ENCODE measurements around the gene HSPA1B. TPM values are rescaled to one million over a fixed set of nuclear protein-coding genes. Genes with fewer than 3 reads are reported as not detected.
A peak's percentile ranks its signal among the peaks of the same experiment; 100 is the strongest.
"Not testable (repeated sequence)": the region's sequence is repeated elsewhere in the genome, so short reads cannot be mapped to it uniquely, and the experiment has no call there.

HSPA1B gene
- polyA plus RNA-seq, 4 donors = 16.5 to 130 (median 35.0) TPM

DNA sequence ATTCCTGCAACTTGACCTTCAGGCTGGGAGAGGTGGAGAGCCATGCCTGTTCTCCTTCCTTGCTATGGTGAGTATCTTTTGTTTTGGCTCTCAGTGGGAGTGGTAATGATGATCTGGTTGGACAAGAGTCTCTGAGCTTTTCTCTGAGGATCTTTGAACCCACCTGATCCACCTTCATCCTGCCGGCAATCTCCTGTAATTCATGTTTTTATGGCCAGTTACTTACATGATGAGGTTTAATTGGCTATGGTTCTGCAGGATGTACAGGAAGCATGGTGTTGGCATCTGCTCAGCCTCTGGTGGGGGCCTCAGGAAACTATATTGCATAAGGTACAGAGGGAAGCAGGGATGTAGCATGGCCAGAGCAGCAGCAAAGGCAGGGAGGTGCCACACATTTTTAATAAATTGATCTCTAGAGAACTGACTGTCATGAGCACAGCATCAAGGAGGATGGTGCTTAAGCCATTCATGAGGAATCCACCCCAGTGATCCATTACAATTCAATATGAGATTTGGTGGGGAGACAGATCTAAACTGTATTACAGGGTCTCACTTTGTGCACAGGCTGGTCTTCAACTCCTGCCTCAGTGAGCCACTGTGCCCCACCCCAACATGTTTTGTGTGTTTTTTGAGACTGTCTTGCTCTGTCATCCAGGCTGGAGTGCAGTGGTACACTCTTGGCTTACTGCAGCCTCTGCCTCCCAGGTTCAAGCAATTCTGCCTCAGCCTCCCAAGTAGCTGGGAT is 10.0 kb downstream of the HSPA1B start:
- Histone ChIP-seq H3K4me3 (ENCODE audit: low read depth in 1 of 3, low read length in 3 of 3) (peak overlapping the region in 2 of 3 donors; percentile 13 to 96), H3K27me3 (ENCODE audit: control insufficient read depth in 3 of 3, insufficient read depth in 3 of 3, low read length in 3 of 3) (no peaks in the 10 kb centered on the region), H3K36me3 (ENCODE audit: control insufficient read depth in 3 of 3, insufficient read depth in 2 of 3, low read depth in 1 of 3, low read length in 3 of 3) (peaks cover 11 to 54% (median 15%) of the 10 kb centered on the region in 3 donors), H3K4me1 (ENCODE audit: control insufficient read depth in 3 of 3, insufficient read depth in 2 of 3, low read depth in 1 of 3, low read length in 2 of 3) (peaks cover 4 to 33% (median 11%) of the 10 kb centered on the region in 3 donors), H3K27ac (ENCODE audit: low read depth in 1 of 3, low read length in 2 of 3) (peak overlapping the region; percentile 24 to 88 (median 80)), H3K9me3 (ENCODE audit: control insufficient read depth in 2 of 2, insufficient read depth in 1 of 2, low read depth in 1 of 2, low read length in 1 of 2) (no peaks in the 10 kb centered on the region)
- FAIRE-seq (no peak), DNase-seq (peak; percentile 64 to 75)
- 7 to 23% (median 10%) methylated on average over 1 of the region's 1 CpG for WGBS, 3 donors

DNA sequence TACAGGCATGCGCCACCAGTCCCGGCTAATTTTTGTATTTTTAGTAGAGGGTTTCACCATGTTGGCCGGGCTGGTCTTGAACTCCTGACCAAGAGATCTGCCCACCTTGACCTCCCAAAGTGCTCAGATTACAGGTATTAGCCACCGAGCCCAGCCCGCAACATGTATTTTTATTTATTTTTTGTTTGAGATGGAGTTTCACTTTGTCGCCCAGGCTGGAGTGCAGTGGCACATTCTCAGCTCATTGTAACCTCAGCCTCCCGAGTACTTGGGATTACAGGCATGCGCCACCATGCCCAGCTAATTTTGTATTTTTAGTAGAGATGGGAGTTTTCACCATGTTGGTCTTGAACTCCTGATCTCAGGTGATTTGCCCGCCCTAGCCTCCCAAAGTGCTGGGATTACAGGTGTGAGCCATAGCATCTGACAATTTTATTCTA is 10.6 kb downstream of the HSPA1B start:
- peak overlapping the region in 1 of 3 donors; percentile 80 for H3K27ac ChIP-seq (ENCODE audit: low read depth in 1 of 3, low read length in 2 of 3)
- H3K27me3 ChIP-seq (ENCODE audit: control insufficient read depth in 3 of 3, insufficient read depth in 3 of 3, low read length in 3 of 3); H3K9me3 ChIP-seq (ENCODE audit: control insufficient read depth in 2 of 2, insufficient read depth in 1 of 2, low read depth in 1 of 2, low read length in 1 of 2); FAIRE-seq; H3K4me3 ChIP-seq (ENCODE audit: low read depth in 1 of 3, low read length in 3 of 3); DNase-seq: not testable (repeated sequence)
- peaks cover 4 to 28% (median 11%) of the 10 kb centered on the region in 3 donors for H3K4me1 ChIP-seq (ENCODE audit: control insufficient read depth in 3 of 3, insufficient read depth in 2 of 3, low read depth in 1 of 3, low read length in 2 of 3)
- 69 to 79% (median 75%) methylated on average over 9 of the region's 9 CpGs for WGBS, 3 donors
- peaks cover 11 to 52% (median 15%) of the 10 kb centered on the region in 3 donors for H3K36me3 ChIP-seq (ENCODE audit: control insufficient read depth in 3 of 3, insufficient read depth in 2 of 3, low read depth in 1 of 3, low read length in 3 of 3)

DNA sequence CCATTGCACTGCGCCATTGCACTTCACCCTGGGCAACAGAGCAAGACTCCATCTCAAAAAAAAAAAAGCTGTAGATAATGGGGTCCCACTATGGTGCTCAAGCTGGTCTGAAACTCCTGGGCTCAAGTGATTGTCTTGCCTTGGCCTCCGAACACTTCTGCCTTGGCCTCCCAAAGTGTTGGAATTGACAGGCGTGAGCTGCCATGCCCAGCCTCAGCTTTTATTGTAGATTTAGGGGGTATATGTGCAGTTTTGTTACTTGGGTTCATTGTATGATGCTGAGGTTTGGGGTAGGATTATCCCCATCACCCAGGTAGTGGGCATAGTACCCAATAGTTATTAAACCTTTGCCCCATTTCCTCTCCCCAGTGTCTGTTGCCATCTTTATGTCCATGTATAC is 11.4 kb downstream of the HSPA1B start:
- FAIRE-seq (no peak), DNase-seq (no peak)
- H3K9me3 ChIP-seq (ENCODE audit: control insufficient read depth in 2 of 2, insufficient read depth in 1 of 2, low read depth in 1 of 2, low read length in 1 of 2) = no peaks in the 10 kb centered on the region
- H3K4me1 ChIP-seq (ENCODE audit: control insufficient read depth in 3 of 3, insufficient read depth in 2 of 3, low read depth in 1 of 3, low read length in 2 of 3) = peaks cover 4 to 27% (median 11%) of the 10 kb centered on the region in 3 donors
- WGBS, 3 donors = 97 to 98% (median 97%) methylated on average over 3 of the region's 3 CpGs
- no peaks in the 10 kb centered on the region for H3K27me3 ChIP-seq (ENCODE audit: control insufficient read depth in 3 of 3, insufficient read depth in 3 of 3, low read length in 3 of 3)
- H3K36me3 ChIP-seq (ENCODE audit: control insufficient read depth in 3 of 3, insufficient read depth in 2 of 3, low read depth in 1 of 3, low read length in 3 of 3) = peaks cover 11 to 52% (median 17%) of the 10 kb centered on the region in 3 donors
- no peak overlapping the region for H3K4me3 ChIP-seq (ENCODE audit: low read depth in 1 of 3, low read length in 3 of 3)
- no peak overlapping the region for H3K27ac ChIP-seq (ENCODE audit: low read depth in 1 of 3, low read length in 2 of 3)

DNA sequence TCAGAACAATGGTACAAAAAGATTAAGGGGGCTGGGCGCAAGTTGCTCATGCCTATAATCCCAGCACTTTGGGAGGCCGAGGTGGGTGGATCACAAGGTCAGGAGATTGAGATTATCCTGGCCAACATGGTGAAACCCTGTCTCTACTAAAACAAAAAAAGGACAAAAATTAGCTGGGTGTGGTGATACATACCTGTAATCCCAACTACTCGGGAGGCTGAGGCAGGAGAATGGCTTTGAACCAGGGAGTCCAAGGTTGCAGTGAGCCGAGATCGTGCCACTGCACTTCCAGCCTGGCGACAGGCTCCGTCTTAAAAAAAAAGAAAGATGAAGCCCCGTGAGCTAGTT is 12.2 kb downstream of the HSPA1B start:
- peaks cover 4 to 24% (median 11%) of the 10 kb centered on the region in 3 donors for H3K4me1 ChIP-seq (ENCODE audit: control insufficient read depth in 3 of 3, insufficient read depth in 2 of 3, low read depth in 1 of 3, low read length in 2 of 3)
- H3K27me3 ChIP-seq (ENCODE audit: control insufficient read depth in 3 of 3, insufficient read depth in 3 of 3, low read length in 3 of 3); H3K9me3 ChIP-seq (ENCODE audit: control insufficient read depth in 2 of 2, insufficient read depth in 1 of 2, low read depth in 1 of 2, low read length in 1 of 2); H3K27ac ChIP-seq (ENCODE audit: low read depth in 1 of 3, low read length in 2 of 3); H3K4me3 ChIP-seq (ENCODE audit: low read depth in 1 of 3, low read length in 3 of 3); DNase-seq; FAIRE-seq: not testable (repeated sequence)
- 81 to 86% (median 84%) methylated on average over 8 of the region's 8 CpGs for WGBS, 3 donors
- H3K36me3 ChIP-seq (ENCODE audit: control insufficient read depth in 3 of 3, insufficient read depth in 2 of 3, low read depth in 1 of 3, low read length in 3 of 3) = peaks cover 11 to 52% (median 17%) of the 10 kb centered on the region in 3 donors

DNA sequence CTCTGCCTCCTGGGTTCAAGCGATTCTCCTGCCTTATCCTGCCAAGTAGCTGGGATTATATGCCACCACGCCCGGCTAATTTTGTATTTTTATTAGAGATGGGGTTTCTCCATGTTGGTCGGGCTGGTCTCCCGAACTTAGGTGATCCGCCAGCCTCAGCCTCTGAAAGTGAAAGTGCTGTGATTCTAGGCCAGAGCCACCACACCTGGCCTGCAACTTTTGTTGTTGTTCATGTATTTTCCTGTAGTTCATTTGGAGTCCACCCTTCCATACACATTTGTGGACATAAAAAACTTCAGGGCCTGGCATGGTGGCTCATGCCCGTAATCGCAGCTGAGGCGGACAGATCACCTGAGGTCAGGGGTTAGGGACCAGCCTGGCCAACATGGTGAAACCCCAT is 14.5 kb downstream of the HSPA1B start:
- Histone ChIP-seq H3K36me3 (ENCODE audit: control insufficient read depth in 3 of 3, insufficient read depth in 2 of 3, low read depth in 1 of 3, low read length in 3 of 3) (peaks cover 10 to 47% (median 17%) of the 10 kb centered on the region in 3 donors), H3K9me3 (ENCODE audit: control insufficient read depth in 2 of 2, insufficient read depth in 1 of 2, low read depth in 1 of 2, low read length in 1 of 2) (no peaks in the 10 kb centered on the region), H3K4me3 (ENCODE audit: low read depth in 1 of 3, low read length in 3 of 3) (no peak overlapping the region), H3K27ac (ENCODE audit: low read depth in 1 of 3, low read length in 2 of 3) (no peak overlapping the region), H3K27me3 (ENCODE audit: control insufficient read depth in 3 of 3, insufficient read depth in 3 of 3, low read length in 3 of 3) (no peaks in the 10 kb centered on the region), H3K4me1 (ENCODE audit: control insufficient read depth in 3 of 3, insufficient read depth in 2 of 3, low read depth in 1 of 3, low read length in 2 of 3) (peaks cover 4 to 15% (median 5%) of the 10 kb centered on the region in 3 donors)
- DNase-seq (no peak), FAIRE-seq (no peak)
- 46 to 70% (median 51%) methylated on average over 8 to 9 of the region's 9 CpGs for WGBS, 3 donors

DNA sequence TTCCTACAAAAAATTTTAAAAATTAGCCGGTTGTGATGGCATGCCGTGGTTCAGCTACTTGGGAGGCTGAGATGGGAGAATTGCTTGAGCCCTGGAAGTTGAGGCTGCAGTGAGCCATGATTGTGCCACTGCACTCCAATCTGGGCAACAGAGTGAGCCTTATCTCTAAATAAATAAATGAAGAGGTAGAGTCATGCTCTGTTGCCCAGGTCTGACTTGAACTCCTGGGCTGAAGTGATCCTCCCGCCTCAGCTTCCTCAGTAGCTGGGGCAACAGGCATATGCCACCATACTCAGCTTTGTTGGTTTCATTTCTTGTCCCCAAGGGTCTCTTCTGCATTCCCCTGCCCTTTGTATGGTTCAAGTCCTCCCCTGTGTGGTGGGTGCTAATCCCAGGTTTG is 17.0 kb downstream of the HSPA1B start:
- H3K36me3 ChIP-seq (ENCODE audit: control insufficient read depth in 3 of 3, insufficient read depth in 2 of 3, low read depth in 1 of 3, low read length in 3 of 3) = peaks cover 0 to 26% (median 6%) of the 10 kb centered on the region in 3 donors
- WGBS, 3 donors = 88 to 98% (median 97%) methylated on average over 3 of the region's 3 CpGs
- H3K27ac ChIP-seq (ENCODE audit: low read depth in 1 of 3, low read length in 2 of 3) = no peak overlapping the region
- no peaks in the 10 kb centered on the region for H3K27me3 ChIP-seq (ENCODE audit: control insufficient read depth in 3 of 3, insufficient read depth in 3 of 3, low read length in 3 of 3)
- peaks cover 0 to 12% (median 0%) of the 10 kb centered on the region in 3 donors for H3K4me1 ChIP-seq (ENCODE audit: control insufficient read depth in 3 of 3, insufficient read depth in 2 of 3, low read depth in 1 of 3, low read length in 2 of 3)
- no peak for FAIRE-seq
- no peaks in the 10 kb centered on the region for H3K9me3 ChIP-seq (ENCODE audit: control insufficient read depth in 2 of 2, insufficient read depth in 1 of 2, low read depth in 1 of 2, low read length in 1 of 2)
- H3K4me3 ChIP-seq (ENCODE audit: low read depth in 1 of 3, low read length in 3 of 3) = no peak overlapping the region
- DNase-seq = no peak

DNA sequence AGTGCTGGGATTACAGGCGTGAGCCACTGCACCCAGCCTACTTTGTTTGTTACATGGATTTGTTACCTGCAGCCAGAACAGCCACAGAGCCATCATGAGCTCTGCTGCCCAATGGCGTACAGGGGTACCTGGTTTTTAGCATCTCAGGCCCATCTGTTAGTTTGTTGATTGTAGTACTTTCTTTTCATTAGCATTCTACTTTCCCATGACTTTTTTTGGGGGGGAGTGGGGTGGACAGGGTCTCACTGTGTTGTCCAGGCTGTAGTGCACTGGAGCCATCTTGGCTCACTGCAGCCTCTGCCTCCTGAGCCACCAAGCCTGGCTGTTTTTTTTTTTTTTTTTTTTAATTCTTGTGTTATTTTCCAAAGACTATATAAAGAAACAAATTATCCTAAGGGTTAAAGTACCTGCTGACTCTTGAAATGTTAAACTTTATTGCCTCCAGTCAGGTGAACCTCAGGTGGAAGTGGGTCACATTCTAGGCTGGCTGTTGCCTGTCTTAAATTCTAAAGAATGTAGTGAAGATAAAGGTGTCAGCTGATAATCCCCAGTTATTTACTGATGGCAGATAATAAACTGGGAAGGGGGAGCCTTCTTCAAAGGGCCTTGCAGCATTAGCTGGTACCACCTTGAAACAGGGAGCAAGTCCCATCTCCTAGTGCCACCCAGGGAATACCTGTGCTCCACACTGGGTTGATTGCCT is 19.9 kb downstream of the HSPA1B start:
- Histone ChIP-seq H3K4me3 (ENCODE audit: low read depth in 1 of 3, low read length in 3 of 3) (no peak overlapping the region), H3K27ac (ENCODE audit: low read depth in 1 of 3, low read length in 2 of 3) (peak overlapping the region in 1 of 3 donors; percentile 51), H3K27me3 (ENCODE audit: control insufficient read depth in 3 of 3, insufficient read depth in 3 of 3, low read length in 3 of 3) (no peaks in the 10 kb centered on the region), H3K9me3 (ENCODE audit: control insufficient read depth in 2 of 2, insufficient read depth in 1 of 2, low read depth in 1 of 2, low read length in 1 of 2) (no peaks in the 10 kb centered on the region), H3K36me3 (ENCODE audit: control insufficient read depth in 3 of 3, insufficient read depth in 2 of 3, low read depth in 1 of 3, low read length in 3 of 3) (peaks cover 0 to 3% (median 2%) of the 10 kb centered on the region in 3 donors), H3K4me1 (ENCODE audit: control insufficient read depth in 3 of 3, insufficient read depth in 2 of 3, low read depth in 1 of 3, low read length in 2 of 3) (peaks cover 0 to 21% (median 0%) of the 10 kb centered on the region in 3 donors)
- FAIRE-seq (no peak), DNase-seq (peak in 1 of 2 donors; percentile 85)
- WGBS, 3 donors = 71 to 87% (median 78%) methylated on average over 2 of the region's 2 CpGs

DNA sequence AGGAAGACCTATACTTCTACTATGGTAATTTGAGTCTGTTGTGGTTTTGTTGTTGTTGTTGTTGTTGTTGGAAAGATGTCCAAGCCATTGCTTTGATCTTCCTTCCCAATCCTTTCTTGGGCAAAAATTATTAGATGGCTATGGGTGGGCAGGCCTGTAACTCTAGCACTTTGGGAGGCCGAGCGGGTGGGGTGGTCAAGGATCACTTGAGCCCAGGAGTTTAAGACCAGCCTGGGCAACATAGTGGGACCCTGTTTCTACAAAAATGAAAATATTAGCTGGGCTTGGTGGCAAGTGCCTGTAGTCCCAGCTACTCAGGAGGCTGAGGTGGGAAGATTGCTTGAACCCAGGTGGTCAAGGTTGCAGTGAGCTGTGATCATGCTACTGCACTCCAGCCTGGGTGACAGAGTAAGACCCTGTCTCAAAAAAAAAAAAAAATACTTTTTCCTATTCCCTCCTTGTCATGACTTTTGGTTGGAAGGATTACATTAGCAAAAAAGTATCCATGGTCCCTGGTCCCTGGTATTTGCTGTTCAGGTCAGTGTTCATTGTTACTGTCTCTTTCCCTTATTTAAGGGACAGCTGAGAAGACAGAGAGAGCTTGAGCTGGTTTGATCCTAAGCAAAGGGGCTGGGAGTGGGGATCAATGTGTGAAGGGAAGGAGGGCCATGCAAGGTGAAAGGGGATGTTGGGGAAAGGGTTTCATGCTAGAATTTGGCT is 23.4 kb downstream of the HSPA1B start:
- H3K36me3 ChIP-seq (ENCODE audit: control insufficient read depth in 3 of 3, insufficient read depth in 2 of 3, low read depth in 1 of 3, low read length in 3 of 3) = peaks cover 0 to 6% (median 0%) of the 10 kb centered on the region in 3 donors
- peak overlapping the region in 1 of 3 donors; percentile 44 for H3K27ac ChIP-seq (ENCODE audit: low read depth in 1 of 3, low read length in 2 of 3)
- no peaks in the 10 kb centered on the region for H3K27me3 ChIP-seq (ENCODE audit: control insufficient read depth in 3 of 3, insufficient read depth in 3 of 3, low read length in 3 of 3)
- H3K9me3 ChIP-seq (ENCODE audit: control insufficient read depth in 2 of 2, insufficient read depth in 1 of 2, low read depth in 1 of 2, low read length in 1 of 2) = peaks cover 0 to 4% of the 10 kb centered on the region in 2 donors
- WGBS, 3 donors = 94 to 98% (median 98%) methylated on average over 2 of the region's 2 CpGs
- DNase-seq (no peak), FAIRE-seq (no peak)
- H3K4me3 ChIP-seq (ENCODE audit: low read depth in 1 of 3, low read length in 3 of 3) = no peak overlapping the region
- peaks cover 0 to 21% (median 0%) of the 10 kb centered on the region in 3 donors for H3K4me1 ChIP-seq (ENCODE audit: control insufficient read depth in 3 of 3, insufficient read depth in 2 of 3, low read depth in 1 of 3, low read length in 2 of 3)
